Activated effector memory CD4-positive, alpha-beta T cell treated with anti-CD3 and anti-CD28 coated beads, Interleukin-2, amount 50 U/mL, for 16 hours (primary cell): ENCODE measurements around the gene SPTBN5.
A peak's percentile ranks its signal among the peaks of the same experiment; 100 is the strongest.

Experiments used
- DNase-seq: peaks from one replicate; pipeline ENCODE4 v3.0.0-alpha.2; 2020

Gene SPTBN5

DNA sequence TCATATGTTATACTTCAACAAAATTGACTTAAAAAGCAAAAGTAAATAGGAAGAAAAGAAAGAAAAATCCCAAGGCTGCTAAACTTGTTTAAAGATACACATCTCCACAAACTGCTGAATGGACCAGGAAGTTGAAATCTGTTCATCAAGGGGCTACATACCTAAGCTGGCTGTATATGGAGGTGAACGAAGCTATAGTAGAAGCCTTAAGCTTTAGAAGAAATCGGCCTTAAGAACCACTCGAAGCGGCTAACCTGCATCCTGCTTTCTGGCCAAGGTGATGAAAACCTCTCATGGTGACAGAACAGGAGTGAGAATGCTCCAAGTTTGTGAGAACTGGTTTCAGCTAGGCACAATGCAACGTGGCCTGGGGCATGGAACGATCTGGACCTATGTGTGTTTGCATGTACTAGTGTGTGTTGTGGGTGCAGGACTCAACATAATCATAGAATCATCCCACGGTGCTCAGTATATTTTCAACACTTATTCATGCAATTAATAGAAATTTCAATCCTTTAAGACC, 31.3 kb upstream of the SPTBN5 start:
- peak; percentile 16 for DNase-seq

DNA sequence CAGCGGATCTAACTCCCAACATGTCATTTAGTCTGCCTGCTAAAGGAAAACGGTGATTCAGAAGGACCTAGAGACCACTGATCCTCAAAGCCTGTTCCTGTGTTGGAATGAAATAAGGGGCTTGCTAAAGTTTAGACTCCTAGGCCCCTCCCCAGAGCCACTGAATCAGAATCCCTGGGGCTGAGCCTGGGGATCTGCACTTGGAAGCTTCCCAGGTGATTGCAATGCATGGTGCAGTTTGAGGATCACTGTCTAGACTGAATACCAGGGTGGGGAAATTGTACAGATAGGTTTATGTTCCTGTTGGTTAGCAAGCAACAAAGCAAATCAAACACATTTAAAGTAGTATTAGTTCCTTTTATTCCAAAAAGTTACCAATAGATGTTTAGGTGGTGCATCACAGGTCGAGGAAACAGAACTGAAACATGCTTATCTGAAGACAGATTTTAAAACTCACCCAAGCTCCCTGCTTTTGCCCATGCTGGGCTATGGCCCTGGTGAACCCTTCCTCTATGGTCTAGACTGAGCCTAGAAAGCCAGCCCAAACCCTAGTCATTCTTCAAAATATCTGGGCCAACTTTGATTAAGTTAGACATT, 29.6 kb upstream of the SPTBN5 start:
- DNase-seq: no peak

DNA sequence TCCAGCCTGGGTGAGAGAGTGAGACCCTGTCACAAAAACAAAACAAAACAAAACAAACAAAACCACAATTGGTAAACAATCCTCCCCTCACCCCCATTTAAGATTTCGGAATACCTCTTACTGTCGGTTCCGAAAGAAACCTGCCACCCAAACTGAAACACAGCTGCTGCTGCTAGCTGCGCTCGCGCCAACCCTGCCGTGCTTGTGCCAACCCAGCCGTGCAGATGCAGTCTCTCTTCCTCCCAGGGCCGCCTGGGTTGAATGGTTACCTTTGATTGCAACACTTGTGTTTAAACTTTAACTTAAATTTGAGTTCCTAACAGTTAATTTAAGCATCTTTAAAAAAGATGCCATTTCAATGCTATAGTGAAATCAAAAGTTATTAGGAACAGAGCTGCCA, 28.5 kb upstream of the SPTBN5 start:
- no peak for DNase-seq

DNA sequence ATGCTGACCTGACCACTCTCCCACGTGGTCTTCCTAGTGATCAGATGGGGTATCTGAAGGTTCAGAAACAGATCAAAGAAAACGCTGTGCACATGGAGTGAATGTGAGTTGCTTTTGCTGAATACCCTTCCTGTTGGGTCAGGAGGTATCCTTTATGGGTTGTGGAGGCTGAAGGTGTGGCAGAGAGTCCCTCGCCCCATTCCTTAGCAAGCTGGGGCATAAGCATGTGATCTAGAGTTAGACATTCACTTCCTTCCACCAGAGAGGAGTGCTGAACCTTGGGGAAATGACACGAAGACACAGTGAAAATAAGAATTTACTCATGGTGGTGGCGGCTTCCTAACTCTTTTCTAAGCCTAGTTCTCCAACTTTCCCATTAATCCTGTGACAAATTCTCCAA, 27.8 kb upstream of the SPTBN5 start:
- DNase-seq: no peak

DNA sequence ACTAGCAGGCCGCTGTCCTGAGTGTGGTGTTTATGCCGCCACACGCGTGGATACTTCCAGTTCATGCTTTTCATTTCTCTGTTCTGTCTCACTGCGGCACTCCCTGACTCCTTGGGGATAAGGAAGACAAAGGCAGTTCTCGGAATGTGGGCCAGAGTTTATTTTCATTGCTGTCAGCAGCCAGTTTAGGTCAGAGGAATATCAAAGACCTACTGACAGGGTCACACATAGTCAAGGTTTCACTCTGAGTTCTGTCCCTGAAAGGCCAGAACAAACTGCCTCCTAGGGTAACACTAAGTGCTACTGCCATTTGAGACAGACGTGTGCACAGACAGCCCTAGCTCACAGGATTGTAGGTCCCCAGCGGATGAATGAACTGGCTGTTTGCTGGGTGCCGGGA, 27.3 kb upstream of the SPTBN5 start:
- no peak for DNase-seq

DNA sequence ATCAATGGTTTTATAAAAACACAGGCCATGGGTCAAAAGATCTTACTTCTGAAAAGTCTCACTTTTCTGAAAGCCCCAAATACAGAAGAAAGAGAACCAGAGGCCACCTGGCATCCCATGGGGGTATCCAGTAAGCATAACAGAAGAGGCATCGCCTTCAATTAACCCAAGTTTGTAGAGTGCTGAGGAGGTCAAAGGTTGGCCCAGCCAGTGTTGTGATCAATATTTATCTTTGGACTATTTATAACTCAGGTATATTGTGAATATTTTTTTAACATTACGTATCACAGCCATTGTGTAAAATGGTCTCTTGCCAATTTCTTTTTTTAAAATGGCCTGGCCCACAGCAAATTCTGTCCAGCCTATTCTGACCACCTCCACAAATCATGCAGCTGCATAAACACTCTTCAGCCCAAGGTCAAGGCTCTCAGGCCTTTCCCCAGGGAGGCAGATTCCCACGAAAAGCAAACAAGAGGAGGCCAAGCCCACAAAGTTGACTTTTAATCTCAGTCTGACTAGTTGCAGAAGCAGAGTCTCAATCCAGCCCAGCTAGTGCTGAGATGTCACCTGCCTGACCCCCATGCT, 26.2 kb upstream of the SPTBN5 start:
- no peak for DNase-seq

DNA sequence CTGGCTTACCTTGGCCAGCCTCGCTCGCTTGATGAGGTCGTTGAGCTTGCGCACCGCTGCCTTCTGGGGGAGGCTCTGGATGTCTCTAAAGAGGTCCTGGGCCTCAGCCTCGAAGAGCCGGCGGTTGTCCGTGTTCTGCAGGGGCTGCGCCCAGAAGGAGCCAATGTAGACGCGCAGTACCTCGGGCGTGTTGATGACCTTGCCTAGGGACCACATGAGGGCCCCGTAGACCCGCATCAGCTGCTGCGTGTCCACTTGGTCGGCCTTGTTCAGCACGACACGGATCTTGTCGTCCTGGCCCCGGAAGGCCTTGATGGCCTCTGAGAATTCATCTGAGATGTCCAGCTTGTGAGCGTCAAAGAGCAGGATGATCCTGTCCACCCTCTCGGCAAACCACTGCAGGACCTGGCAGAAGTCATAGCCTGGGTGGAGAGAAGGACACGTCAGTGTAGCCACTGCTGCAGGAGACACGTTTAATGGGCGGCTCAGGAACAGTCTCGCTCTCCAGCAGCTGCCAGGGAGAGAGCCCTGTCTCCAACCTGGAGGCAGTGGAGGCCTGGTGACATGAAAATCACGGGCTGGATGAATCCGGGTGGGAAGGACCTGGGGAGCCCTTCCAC, 25.5 kb upstream of the SPTBN5 start:
- no peak for DNase-seq

DNA sequence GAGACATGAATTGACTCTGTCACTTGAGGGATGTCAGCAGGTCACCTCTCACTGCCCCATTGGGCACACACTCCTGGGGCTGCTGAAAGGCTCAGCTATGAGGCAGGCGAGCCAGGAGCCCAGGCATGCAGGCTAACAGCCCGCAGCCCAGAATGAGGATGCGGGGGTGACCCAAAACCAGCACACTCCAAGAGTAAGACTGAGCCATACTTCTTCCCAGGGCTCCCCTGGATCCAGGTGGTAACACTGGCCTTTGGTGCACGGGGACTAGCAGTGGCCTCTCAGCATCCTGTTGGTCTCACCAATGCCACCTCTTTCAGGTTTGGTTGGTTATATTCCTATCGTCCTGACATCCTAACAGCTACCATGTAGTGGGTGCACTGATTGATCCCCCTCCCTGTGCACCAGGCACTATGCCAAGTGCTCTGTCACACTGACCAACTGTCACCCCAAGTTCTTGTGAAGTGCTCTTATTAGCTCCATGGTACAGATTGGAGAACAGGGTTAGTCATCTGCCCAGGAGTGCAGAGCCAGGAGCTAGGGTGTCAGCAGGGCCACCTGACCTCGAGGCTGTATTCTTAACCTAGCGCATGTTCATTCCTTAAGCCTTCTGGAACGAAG, 24.8 kb upstream of the SPTBN5 start:
- DNase-seq: no peak

DNA sequence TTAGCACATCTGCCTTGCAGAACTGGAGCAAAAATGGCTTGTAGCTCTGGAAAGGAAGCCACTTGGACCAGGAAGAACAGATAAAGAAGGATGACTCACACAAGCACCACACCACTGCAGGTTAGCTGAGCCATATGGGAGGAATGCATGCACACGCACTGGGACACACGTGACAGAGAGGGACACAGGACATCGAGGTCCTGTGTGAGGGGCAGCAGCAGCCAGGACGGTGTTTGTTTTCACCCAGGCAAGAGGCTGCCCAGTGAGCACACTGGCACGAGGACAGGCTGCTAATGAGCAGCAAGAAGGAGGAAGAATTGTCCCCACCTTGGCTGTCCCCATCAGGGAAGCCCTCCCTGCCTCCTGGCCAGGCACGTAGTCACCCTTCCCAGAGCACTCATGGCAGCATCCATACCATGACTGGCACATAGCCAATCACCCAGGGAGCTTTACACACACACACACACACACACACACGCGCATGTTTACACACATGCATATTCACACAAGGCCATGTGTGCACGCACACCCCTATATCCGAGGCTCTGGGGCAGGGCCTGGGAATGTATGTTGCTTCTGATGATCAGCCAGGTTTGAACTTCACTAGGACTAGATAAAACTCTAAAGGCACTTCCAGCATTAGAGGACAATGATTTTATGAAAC, 24.0 kb upstream of the SPTBN5 start:
- peak; percentile 58 for DNase-seq

DNA sequence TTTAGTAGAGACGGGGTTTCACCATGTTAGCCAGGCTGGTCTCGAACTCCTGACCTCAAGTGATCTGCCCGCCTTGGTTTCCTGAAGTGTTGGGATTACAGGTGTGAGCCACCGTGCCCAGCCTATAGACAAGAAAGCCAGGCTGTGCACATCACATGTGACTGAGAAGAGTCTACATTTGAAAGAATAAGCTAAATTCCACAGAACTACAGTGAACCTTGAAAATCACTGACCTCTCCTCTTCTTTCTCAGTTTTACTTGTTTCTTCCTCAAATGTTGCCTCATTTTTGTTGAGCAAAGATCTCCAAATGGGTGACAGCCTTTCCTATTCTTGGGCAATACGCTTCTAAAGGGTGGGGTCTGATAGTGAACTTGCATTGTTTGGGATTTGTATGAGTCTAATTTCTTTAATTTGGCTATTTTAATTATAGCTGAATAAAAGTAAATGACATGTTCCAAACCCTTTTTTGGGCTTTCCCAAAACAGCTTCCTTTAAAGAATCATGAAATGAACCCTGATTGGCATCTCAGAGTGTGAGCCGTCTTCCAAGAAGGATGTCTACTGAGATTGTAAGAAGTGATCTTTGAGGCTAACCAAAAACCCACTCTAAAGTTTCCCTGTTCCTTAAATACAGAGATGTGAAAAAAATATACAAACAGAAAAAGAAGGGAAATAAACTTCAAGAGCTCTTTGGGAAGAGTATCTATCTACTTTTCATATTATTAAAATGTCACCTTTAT, 21.6 kb upstream of the SPTBN5 start:
- DNase-seq: no peak

DNA sequence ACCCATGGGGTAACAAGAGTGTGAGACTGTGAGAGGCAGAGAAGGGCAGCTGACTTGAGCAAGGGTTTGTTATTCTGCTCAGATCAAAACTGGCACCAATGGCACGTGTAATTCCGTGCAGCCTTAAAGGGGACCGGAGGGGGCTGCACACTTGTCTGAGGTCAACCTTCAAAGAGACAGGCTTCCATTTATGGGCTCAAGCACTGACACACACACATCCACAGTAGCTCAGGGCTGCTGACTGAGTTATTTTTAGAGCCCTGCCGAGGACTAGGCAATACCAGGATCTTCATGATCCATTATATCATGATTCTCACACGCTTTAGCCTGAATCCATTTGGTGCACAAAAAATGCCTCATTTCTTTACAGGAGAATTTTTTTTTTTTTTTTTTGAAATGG, 20.6 kb upstream of the SPTBN5 start:
- DNase-seq: no peak

DNA sequence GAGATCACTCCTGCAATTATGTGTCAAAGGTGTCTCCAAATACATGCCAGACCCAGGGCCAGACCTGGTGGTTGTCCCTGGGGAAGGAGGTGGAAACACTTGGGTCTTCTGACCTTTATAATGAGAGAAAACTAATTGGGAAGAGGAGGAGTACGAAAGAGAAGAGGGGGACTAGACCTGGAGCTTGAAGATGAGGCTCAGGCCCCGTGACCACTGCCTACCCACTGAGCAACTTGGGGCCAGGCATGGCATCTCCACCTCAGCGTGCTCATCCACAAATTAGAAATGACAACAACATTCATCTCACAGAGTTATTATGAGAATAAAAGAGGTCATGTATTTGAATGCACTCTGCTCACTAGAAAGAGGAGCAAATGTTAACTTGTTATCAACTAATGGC, 19.4 kb upstream of the SPTBN5 start:
- no peak for DNase-seq

DNA sequence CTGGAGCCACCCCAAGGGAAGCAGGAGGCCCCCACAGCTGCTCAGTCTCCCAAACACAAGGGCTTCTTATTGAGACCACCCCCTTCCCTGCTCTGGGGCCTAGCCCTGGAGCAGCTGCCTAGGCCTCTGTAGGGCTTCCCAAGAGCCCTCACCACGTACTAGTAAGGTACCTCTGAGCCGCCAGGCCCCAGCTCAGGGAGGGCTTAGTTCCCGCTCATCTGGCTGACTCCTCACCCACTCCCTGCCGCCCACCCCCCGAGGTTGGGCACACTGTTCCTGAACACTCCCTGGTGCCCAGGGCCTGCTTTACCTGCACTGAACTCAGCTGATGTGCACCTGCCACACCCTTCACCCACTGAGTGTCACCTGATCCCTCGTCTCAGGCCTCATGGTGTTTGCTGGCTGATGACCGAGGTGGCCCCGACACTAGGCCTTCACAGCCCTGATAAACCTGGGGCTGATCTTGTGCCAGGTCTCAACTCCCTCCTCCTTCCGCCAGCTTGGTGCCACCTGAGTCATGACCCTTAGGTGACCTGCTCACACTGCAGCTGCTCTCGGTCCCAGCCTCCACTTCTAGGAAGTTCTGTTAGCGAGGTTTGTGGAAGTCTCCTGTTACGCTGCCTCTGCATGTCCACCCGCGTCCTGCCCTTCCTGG, 18.0 kb upstream of the SPTBN5 start:
- no peak for DNase-seq

DNA sequence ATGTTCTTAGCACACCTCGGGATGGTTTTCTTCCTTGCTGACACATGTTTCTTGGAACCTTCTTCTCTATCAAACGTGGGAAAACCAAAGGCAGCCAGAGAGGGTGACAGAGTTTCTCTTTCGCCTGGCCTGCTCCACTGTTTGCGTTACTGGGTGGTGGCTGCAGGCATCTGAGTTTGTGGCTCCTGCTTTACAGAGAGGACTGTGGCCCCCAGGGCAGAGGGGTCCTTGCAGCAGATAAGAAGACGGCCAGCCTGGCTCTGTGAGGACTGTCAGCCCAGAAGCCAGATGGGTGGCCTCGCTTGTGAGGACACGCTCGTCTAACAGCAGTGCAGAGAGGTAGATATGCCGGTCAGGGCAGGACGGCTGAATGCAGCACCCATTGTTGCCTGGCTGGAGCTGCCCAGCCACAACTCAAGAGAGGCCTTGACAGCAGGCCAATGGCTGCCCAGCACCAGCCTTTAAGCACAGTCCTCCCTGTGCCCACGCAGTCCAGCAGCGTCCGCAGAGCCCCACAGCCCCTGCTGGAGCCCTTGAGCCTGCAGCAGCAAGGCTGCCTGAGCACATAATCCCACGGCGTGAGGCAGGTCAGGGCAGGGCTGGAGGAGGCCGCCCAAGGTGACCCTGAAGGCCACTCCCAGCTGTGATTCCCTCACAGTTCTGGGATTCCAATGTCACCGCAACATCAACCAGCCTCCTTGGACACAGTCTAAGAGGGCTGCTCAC, 15.0 kb upstream of the SPTBN5 start:
- no peak for DNase-seq

DNA sequence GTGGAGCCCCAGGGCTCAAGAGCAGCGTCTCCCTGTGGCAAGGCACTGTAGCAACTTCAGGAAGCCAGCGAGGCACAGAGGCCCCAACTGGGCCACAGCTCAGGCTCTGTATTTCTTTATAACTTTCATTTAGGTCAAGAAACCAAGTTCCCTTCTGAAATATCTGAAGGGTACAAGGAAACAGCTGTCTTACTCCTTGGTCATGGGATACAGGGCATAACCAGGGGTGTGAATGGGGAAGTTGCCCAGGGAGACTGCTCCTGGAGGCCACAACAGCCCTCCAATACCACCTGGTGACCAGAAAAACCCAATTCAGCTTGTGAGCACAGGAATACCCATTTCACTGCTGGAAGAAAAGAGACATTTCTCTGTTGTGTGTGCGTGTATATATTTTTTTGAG, 13.3 kb upstream of the SPTBN5 start:
- no peak for DNase-seq

DNA sequence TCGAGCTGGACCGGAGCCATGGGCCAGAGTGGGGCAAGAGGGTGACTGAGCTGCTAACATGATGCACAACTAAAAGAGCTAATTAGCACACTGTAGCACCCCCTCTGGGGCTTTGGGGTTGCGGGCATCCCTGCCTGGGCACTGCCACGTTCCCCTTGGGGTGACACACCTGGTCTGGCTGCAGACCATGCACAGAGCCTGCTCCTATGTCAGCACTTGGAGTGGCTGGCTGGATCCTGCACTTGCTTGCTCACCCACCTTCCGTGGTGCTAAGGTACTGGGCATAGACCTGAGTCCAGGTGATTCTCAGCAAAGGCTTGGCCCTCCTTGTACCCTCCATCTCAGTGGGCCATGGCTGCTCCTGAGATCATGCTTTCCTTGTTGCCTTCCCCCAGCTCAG, 12.8 kb upstream of the SPTBN5 start:
- DNase-seq: no peak

DNA sequence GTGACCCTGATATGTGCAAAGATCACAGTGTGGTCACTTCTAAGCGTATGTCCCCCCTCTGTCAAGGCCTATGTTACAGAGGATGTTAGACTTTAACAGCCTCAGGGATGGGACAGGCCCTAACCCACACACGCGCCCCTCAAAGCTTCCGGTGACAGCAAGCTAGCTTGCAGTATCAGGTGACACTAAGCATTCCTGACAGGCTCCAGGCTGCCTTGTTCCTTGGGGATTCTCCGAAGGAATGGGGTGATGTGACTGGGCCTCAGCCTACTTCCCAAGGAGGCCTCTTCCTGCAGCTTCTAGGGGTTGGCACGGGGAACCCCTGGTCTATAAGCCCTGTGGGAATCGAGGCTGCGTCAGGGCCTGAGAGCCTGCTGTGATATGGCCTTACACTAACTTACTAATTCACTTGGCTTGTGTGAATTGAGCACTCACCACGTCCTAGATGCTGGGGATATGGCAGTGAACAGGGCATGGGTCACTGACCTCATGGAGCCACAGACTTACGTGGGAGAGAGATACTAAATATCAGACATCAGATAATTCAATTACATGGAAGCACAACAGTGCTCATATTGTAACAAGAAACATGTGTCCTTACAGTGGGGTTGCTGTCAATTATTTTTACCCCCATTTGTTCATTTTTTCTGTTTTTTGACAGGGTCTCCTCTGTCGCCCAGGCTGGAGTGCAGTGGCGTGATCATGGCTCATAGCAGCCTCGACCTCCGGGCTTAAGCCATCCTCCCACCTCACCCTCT, 11.4 kb upstream of the SPTBN5 start:
- no peak for DNase-seq

DNA sequence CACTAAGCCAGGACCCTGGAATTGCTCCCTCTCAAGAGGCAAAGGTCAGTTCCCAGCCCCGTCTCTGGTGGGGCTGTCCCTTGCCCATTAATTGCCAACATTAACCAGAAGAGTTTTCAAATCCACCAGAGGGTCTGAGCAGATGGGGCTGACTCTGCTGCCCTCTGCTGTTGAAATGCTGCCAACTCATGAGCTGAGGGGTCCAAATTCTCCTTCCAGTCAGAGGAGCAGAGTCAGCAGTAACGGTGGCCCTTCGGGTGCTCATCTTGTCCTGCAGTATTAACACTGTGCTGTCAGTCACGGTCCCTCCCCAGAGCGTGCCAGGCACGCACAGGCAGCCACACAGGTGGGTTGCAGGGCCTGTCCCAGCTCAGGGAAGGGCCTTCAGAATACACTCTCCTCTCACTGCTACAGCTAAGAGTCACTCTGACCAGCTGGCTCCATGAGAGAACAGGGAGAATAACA, 10.7 kb upstream of the SPTBN5 start:
- DNase-seq: peak; percentile 88

DNA sequence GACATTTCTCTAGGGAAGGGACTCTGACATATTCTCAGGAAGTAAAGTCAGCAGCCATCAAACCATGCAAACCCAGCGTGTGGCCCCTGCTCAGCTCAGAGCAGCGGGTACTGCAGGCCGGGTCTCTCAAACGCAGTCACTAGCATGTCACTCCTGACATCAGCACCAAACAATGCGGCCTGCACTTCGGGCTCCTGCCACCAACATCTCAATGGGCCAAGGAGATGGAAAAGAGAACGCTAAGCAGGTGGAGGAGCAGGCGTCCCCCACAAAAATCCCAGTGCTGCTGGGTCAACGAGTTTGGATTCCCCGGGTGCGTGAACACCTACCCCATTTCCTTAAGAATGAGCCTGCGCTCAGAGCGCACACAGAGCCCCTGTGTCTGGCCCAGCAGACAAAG, 9.9 kb upstream of the SPTBN5 start:
- DNase-seq: no peak

DNA sequence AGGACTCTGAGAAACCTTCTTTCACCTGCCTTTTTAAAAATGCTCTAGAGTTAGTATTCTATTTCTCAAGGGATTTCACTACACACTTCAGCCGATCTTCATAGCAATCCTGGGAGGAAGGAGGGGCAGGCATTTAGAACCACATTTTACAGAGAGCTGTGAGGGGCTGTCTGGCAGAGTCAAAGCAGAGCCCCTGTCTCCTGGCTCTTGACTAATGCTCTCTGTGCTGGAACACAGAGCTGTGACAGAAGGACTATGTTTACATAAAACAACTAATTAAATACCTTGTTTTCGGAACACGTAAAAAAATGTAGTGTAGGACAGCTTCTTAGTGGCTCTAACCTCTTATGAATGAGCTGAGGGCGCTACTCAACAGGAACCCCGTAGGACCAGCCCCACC, 7.6 kb upstream of the SPTBN5 start:
- no peak for DNase-seq
